CD4-positive, CD25-positive, alpha-beta regulatory T cell (primary cell): ENCODE results near the gene HSPA2. TPM values are rescaled to one million over a fixed set of nuclear protein-coding genes. Genes with fewer than 3 reads are reported as not detected.

ENCODE experiments used
- ATAC-seq, 2 donors: fragments of 150-1000 bp; cut with Tn5 transposase; one replicate each; pipeline ENCODE4 v1.10.0; 2021; ENCODE audit warnings: low read depth in 2 of 2, moderate number of reproducible peaks in 2 of 2, moderate library complexity in 1 of 2
- DNase-seq, 3 donors: peaks; one replicate each; pipeline versions ENCODE4 v3.0.0 to v3.0.0-alpha.2; 2012 to 2022; ENCODE audit warnings: mixed read lengths in 1 of 3
- H3K27ac ChIP-seq: one replicate; pipeline ENCODE4 v1.7.0; 2013; ENCODE audit warnings: mild to moderate bottlenecking, low read length; ENCODE audit not compliant: insufficient read depth, poor library complexity, severe bottlenecking
- H3K27me3 ChIP-seq: one replicate; pipeline ENCODE4 v1.7.0; 2013; ENCODE audit warnings: low read length; ENCODE audit not compliant: control insufficient read depth, insufficient read depth
- H3K36me3 ChIP-seq: one replicate; pipeline ENCODE4 v1.7.0; 2013; ENCODE audit warnings: mild to moderate bottlenecking, low read length, moderate library complexity; ENCODE audit not compliant: control insufficient read depth, insufficient read depth
- H3K4me1 ChIP-seq: 2 replicates; pipeline ENCODE4 v1.7.0; 2013; ENCODE audit warnings: mild to moderate bottlenecking, low read length; ENCODE audit not compliant: insufficient read depth, control insufficient read depth, poor library complexity, severe bottlenecking
- H3K4me3 ChIP-seq: one replicate; pipeline ENCODE4 v1.7.0; 2013; ENCODE audit warnings: low read depth, mild to moderate bottlenecking, low read length, moderate library complexity
- H3K9me3 ChIP-seq, 2 experiments: 1 replicate in 1 of 2; 2 replicates in 1 of 2; pipeline ENCODE4 v1.7.0; 2013; ENCODE audit warnings: low read length in 2 of 2, mild to moderate bottlenecking in 1 of 2, moderate library complexity in 1 of 2; ENCODE audit not compliant: control insufficient read depth in 2 of 2
- H3K27ac Mint-ChIP-seq, 3 donors: one replicate each; pipeline ENCODE4 v1.8.0; 2020 to 2022; ENCODE audit warnings: mild to moderate bottlenecking in 3 of 3, mixed read lengths in 3 of 3, moderate library complexity in 2 of 3
- H3K27me3 Mint-ChIP-seq: one replicate; pipeline ENCODE4 v1.8.0; 2022; ENCODE audit warnings: mild to moderate bottlenecking, mixed read lengths
- H3K36me3 Mint-ChIP-seq: one replicate; pipeline ENCODE4 v1.8.0; 2020; ENCODE audit warnings: mixed read lengths
- H3K4me1 Mint-ChIP-seq, 4 donors: one replicate each; pipeline ENCODE4 v1.8.0; 2020 to 2022; ENCODE audit warnings: mixed read lengths in 4 of 4, mild to moderate bottlenecking in 1 of 4
- H3K4me3 Mint-ChIP-seq, 4 donors: one replicate each; pipeline ENCODE4 v1.8.0; 2020 to 2022; ENCODE audit warnings: mild to moderate bottlenecking in 4 of 4, mixed read lengths in 4 of 4, moderate library complexity in 3 of 4
- H3K9me3 Mint-ChIP-seq, 7 donors: one replicate each; pipeline ENCODE4 v1.8.0; 2020 to 2022; ENCODE audit warnings: mixed read lengths in 7 of 7, mild to moderate bottlenecking in 3 of 7, moderate library complexity in 2 of 7
- polyA plus RNA-seq, 4 donors: library from polyadenylated mRNA; unstranded; fragments of 300-500 nt; fragmentation: Illumina TruSeq; gene quantifications; one replicate each; pipeline ENCODE4 v1.2.3, GENCODE V29; 2021
- total RNA-seq: library from RNA; stranded (reverse); gene quantifications from one replicate; pipeline ENCODE4 v1.2.3, GENCODE V29; 2022

HSPA2 gene
- 2.6 TPM for total RNA-seq
- under 1 TPM; 0.48 to 0.90 (median 0.57) TPM for polyA plus RNA-seq

DNA sequence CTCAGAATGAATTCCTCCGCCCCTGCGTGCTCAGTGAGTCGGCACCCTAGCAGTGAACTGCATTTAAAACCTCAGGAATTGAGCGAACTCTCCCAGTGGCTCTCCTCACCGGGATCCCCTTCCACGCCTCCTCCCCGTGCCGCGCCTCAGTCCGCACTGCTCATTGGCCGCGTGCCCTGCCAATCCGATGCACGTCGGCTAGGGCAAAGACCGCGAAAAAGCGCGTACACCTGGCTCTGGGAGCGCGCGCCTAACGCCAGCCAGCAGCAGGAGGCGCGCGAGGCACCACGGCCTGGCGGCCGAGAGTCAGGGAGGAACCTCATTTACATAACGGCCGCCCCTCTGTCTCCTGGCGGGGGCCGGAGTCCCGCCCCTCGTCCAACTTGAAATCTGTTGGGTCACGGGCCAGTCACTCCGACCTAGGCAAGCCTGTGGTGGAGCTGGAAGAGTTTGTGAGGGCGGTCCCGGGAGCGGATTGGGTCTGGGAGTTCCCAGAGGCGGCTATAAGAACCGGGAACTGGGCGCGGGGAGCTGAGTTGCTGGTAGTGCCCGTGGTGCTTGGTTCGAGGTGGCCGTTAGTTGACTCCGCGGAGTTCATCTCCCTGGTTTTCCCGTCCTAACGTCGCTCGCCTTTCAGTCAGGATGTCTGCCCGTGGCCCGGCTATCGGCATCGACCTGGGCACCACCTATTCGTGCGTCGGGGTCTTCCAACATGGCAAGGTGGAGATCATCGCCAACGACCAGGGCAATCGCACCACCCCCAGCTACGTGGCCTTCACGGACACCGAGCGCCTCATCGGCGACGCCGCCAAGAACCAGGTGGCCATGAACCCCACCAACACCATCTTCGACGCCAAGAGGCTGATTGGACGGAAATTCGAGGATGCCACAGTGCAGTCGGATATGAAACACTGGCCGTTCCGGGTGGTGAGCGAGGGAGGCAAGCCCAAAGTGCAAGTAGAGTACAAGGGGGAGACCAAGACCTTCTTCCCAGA is at the start of gene HSPA2:
HSPA2 (plus strand) TSS at position 534 of the 995 bp plus-strand sequence; CDS start at position 643, 109 bp downstream.
- Mint-ChIP-seq H3K27ac (peak within 1 kb of the TSS; percentile 79 to 99 (median 95)), H3K9me3 (peaks cover 0 to 2% (median 0%) of the 10 kb centered on the region in 7 donors), H3K4me3 (peak within 1 kb of the TSS; percentile 89 to 100 (median 98)), H3K36me3 (peaks cover 3% of the 10 kb centered on the region), H3K27me3 (peaks cover 39% of the 10 kb centered on the region), H3K4me1 (peaks cover 12 to 44% (median 23%) of the 10 kb centered on the region in 4 donors)
- Histone ChIP-seq H3K4me1 (peaks cover 33% of the 10 kb centered on the region), H3K4me3 (peak within 1 kb of the TSS; percentile 82), H3K27me3 (no peaks in the 10 kb centered on the region), H3K9me3 (peaks cover 0 to 5% of the 10 kb centered on the region in 2 experiments), H3K36me3 (no peaks in the 10 kb centered on the region), H3K27ac (no peak within 1 kb of the TSS)
- DNase-seq (peak; percentile 87 to 98 (median 90)), ATAC-seq (peak; percentile 91)

DNA sequence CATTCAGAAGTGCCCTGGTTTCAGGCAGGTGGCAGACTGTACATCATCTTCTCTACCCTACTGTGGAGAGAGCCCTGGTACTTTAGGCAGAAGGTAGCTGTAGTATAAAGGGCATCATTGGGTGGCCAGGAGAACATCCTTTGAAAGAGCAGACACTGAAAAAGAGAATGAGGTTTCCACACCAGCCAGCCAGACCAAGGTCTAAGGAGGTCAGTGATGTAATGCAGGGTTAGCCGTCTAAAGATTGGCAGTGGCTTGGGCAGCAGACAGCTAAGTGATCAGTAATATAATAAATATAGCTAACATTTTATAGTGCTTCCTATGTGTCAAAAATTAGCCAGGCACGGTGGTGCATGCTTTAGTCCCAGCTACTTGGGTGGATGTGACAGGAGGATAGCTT is 48.9 kb upstream of the HSPA2 start:
- no peaks in the 10 kb centered on the region for H3K27me3 ChIP-seq
- H3K9me3 Mint-ChIP-seq, result no peaks in the 10 kb centered on the region
- H3K4me1 Mint-ChIP-seq, result peaks cover 36 to 77% (median 53%) of the 10 kb centered on the region in 4 donors
- H3K27ac Mint-ChIP-seq, result peak overlapping the region in 1 of 3 donors; percentile 27
- H3K27ac ChIP-seq, result no peak overlapping the region
- ATAC-seq (no peak), DNase-seq (no peak)
- peak overlapping the region in 2 of 4 donors; percentile 20 to 71 for H3K4me3 Mint-ChIP-seq
- H3K36me3 ChIP-seq, result peaks cover 51% of the 10 kb centered on the region
- no peaks in the 10 kb centered on the region for H3K27me3 Mint-ChIP-seq
- peaks cover 42% of the 10 kb centered on the region for H3K36me3 Mint-ChIP-seq
- H3K4me1 ChIP-seq, result peaks cover 21% of the 10 kb centered on the region
- no peaks in the 10 kb centered on the region for H3K9me3 ChIP-seq
- no peak overlapping the region for H3K4me3 ChIP-seq

DNA sequence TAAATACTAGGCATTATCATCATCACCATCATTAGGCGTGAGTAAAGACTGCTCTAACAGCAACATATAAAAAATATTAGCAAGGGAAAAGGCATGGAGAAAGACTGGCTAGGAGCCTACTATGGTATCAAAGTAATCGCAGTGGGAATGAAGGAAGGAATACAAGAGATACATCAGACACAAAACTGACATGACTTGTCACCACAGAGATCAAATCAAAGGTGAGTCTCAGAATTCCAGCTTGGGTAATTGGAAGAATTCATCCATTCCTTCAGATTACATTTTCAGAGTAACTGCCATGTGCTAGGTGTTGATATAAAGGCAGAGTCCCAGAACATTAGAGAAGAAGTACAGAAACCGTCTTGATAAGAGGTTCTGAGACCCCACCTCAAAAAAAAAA is 47.1 kb upstream of the HSPA2 start:
- Histone ChIP-seq H3K9me3 (no peaks in the 10 kb centered on the region), H3K27ac (no peak overlapping the region), H3K36me3 (peaks cover 41% of the 10 kb centered on the region), H3K4me3 (peak overlapping the region; percentile 21), H3K27me3 (no peaks in the 10 kb centered on the region), H3K4me1 (peaks cover 38% of the 10 kb centered on the region)
- ATAC-seq (no peak), DNase-seq (no peak)
- Mint-ChIP-seq H3K4me3 (peak overlapping the region in 3 of 4 donors; percentile 21 to 78 (median 63)), H3K27me3 (no peaks in the 10 kb centered on the region), H3K4me1 (peaks cover 39 to 78% (median 56%) of the 10 kb centered on the region in 4 donors), H3K27ac (peak overlapping the region in 2 of 3 donors; percentile 9 to 62), H3K9me3 (no peaks in the 10 kb centered on the region), H3K36me3 (peaks cover 37% of the 10 kb centered on the region)

DNA sequence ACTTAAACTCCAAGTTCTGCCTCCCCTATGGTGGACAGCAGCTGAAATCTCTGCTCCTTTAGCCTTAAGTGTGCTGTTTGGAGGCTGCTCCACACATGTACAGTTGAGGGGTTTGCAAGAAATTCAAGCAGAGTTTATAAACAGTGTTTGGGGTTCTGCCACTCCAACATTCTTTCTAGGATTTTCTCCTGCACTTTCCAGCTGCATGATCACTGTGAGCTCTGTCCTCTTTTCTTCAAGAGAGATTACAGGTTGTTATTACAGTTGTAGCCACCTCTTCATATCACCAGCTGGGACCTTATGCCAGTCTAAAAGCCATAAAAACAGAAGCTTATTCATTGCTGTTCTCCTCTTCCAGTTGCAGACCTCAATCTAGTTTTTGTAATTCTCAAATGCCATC is 45.3 kb upstream of the HSPA2 start:
- H3K4me1 ChIP-seq, result peaks cover 53% of the 10 kb centered on the region
- H3K4me1 Mint-ChIP-seq, result peaks cover 45 to 91% (median 65%) of the 10 kb centered on the region in 4 donors
- no peak for DNase-seq

DNA sequence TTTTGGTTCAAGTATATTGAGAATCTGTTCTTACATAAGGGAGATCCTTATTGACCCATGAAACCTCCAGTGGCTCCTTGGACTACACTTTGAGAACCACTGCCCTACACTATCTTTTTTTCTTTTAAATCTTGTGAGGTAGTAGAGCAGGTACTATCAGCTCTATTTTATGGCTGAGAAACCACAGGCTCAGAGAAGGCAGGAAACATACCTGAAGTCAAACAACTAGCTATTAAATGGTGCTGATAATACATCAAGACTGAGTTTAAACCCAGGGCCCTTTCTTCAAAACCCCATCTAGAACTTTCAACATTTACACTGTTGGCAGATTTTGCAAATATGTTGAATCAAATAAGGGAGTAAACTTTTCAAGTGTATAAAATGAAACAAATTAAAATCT is 43.8 kb upstream of the HSPA2 start:
- peak overlapping the region; percentile 11 to 76 (median 72) for H3K4me3 Mint-ChIP-seq
- H3K4me1 ChIP-seq, result peaks cover 64% of the 10 kb centered on the region
- peaks cover 30% of the 10 kb centered on the region for H3K36me3 Mint-ChIP-seq
- peaks cover 45 to 90% (median 56%) of the 10 kb centered on the region in 4 donors for H3K4me1 Mint-ChIP-seq
- H3K27me3 ChIP-seq, result no peaks in the 10 kb centered on the region
- peaks cover 29% of the 10 kb centered on the region for H3K36me3 ChIP-seq
- peak overlapping the region; percentile 41 for H3K4me3 ChIP-seq
- H3K9me3 Mint-ChIP-seq, result no peaks in the 10 kb centered on the region
- H3K9me3 ChIP-seq, result no peaks in the 10 kb centered on the region
- peak in 1 of 3 donors; percentile 27 for DNase-seq
- peak; percentile 57 for ATAC-seq
- peak overlapping the region; percentile 64 for H3K27ac ChIP-seq
- peak overlapping the region; percentile 64 to 93 (median 82) for H3K27ac Mint-ChIP-seq
- no peaks in the 10 kb centered on the region for H3K27me3 Mint-ChIP-seq

More for the DNA sequence above, 45.3 kb upstream of the HSPA2 start:
- Histone ChIP-seq H3K9me3 (no peaks in the 10 kb centered on the region), H3K27ac (no peak overlapping the region), H3K27me3 (no peaks in the 10 kb centered on the region), H3K4me3 (no peak overlapping the region), H3K36me3 (peaks cover 34% of the 10 kb centered on the region)
- Mint-ChIP-seq H3K4me3 (peak overlapping the region in 3 of 4 donors; percentile 10 to 59 (median 18)), H3K27me3 (no peaks in the 10 kb centered on the region), H3K27ac (peak overlapping the region in 2 of 3 donors; percentile 22 to 63), H3K9me3 (no peaks in the 10 kb centered on the region), H3K36me3 (peaks cover 36% of the 10 kb centered on the region)
- no peak for ATAC-seq

DNA sequence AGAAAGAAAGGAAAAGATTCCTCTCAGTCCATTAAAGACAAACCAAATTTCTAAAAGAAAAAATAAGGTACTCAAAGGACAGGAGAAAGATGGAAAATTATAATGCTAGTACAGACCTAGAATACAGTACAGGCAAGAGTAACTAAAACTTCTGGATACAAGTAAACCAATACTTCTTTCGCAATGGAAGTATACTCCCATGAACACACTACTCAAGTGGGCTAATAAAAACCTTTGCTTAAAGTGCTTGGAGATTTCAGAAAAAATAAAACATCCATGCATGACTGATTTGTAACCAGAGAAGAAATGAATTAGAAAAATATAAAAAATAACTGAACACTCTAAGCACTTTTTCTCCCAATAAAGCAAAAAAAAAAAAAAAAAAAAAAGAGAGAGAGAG is 40.5 kb upstream of the HSPA2 start:
- H3K27ac ChIP-seq, result peak overlapping the region; percentile 100
- Mint-ChIP-seq H3K4me3 (peak overlapping the region; percentile 90 to 100 (median 96)), H3K27me3 (peaks cover 8% of the 10 kb centered on the region), H3K27ac (peak overlapping the region; percentile 94 to 98 (median 94)), H3K4me1 (peaks cover 20 to 66% (median 40%) of the 10 kb centered on the region in 4 donors), H3K36me3 (peaks cover 22% of the 10 kb centered on the region), H3K9me3 (peaks cover 0 to 2% (median 0%) of the 10 kb centered on the region in 7 donors)
- DNase-seq, result no peak
- peaks cover 74% of the 10 kb centered on the region for H3K4me1 ChIP-seq
- peak overlapping the region; percentile 95 for H3K4me3 ChIP-seq
- no peaks in the 10 kb centered on the region for H3K27me3 ChIP-seq
- no peak for ATAC-seq
- H3K36me3 ChIP-seq, result peaks cover 16% of the 10 kb centered on the region
- no peaks in the 10 kb centered on the region for H3K9me3 ChIP-seq

DNA sequence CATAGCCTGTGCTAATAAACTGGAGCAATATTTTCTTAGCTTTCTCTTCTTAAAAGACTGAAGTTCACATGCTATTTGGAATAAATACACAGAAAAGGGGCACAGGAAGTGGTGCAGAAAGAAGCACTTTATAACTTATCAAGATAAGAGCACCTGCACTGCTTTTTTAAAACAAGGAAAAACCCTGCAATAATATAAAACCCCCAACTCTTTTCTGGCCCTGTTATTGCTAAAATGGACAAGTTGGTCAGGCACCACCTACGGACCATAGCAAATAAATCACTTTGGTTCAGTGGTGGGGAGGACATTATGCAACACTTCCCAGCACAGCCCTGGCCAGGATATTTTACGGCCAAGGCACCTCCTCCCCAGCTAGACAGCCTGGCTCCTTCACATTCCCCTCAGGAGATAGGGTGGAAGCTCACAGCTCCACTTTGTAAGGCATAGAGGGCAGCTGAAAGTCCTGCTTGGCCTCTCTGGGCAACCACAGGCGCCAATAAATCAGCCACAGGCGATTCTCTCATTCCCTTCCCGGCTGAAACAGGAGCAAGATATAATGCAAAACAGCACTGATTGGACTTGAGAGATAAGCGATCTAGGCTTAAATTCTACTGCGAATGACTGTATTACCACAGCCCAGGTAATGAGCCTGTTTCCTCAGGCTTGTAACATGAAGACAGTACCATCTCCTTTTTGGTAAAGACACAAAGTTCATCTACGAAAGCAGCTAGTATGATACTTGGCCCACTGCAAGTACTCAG is 39.0 kb upstream of the HSPA2 start:
- H3K27ac ChIP-seq, result peak overlapping the region; percentile 100
- H3K36me3 ChIP-seq, result peaks cover 12% of the 10 kb centered on the region
- ATAC-seq (no peak), DNase-seq (peak in 2 of 3 donors; percentile 56 to 73)
- H3K27me3 ChIP-seq, result no peaks in the 10 kb centered on the region
- H3K36me3 Mint-ChIP-seq, result peaks cover 17% of the 10 kb centered on the region
- H3K9me3 Mint-ChIP-seq, result peaks cover 0 to 2% (median 0%) of the 10 kb centered on the region in 7 donors
- peak overlapping the region; percentile 90 to 100 (median 96) for H3K4me3 Mint-ChIP-seq
- H3K9me3 ChIP-seq, result no peaks in the 10 kb centered on the region
- peaks cover 14 to 61% (median 43%) of the 10 kb centered on the region in 4 donors for H3K4me1 Mint-ChIP-seq
- peak overlapping the region; percentile 95 for H3K4me3 ChIP-seq
- H3K27ac Mint-ChIP-seq, result peak overlapping the region; percentile 94 to 100 (median 94)
- peaks cover 70% of the 10 kb centered on the region for H3K4me1 ChIP-seq
- H3K27me3 Mint-ChIP-seq, result peaks cover 8% of the 10 kb centered on the region
